SK-N-SH (cell line): Measurements from ENCODE around the gene CDH13. TPM values are rescaled to one million over a fixed set of nuclear protein-coding genes. Genes with fewer than 3 reads are reported as not detected.

Source experiments
- CTCF ChIA-PET: fragments of 300-600, 350-600 bp; formaldehyde crosslinking; extraction: SDS; loops from one replicate; lab custom pipeline; 2021; lab: Yijun Ruan, JAX
- POLR2A ChIA-PET: fragments of 350-600 bp; sonication (Branson Sonifier 250); formaldehyde crosslinking; extraction: SDS; loops from one replicate; lab custom pipeline; 2020; ENCODE audit warnings: antibody characterized with exemption, inconsistent platforms; lab: Yijun Ruan, JAX
- DNase-seq: peaks from one replicate; pipeline ENCODE4 v3.0.0; 2012
- H2AFZ ChIP-seq: fragments of 200-600 bp; sonication (generic); 2 replicates; pipeline ENCODE4 v1.8.1; 2016; ENCODE audit warnings: antibody characterized with exemption, mild to moderate bottlenecking, low read depth
- H3F3A ChIP-seq: fragments of 200-600 bp; sonication (generic); replicated peaks from 2 replicates; pipeline ENCODE3; 2016; ENCODE audit warnings: antibody characterized with exemption, mild to moderate bottlenecking; ENCODE audit not compliant: insufficient read depth
- H3K27ac ChIP-seq, 2 experiments: fragments of 200-500 bp in 1 of 2; fragments of 200-600 bp in 1 of 2; sonication (Bioruptor generic) in 1 of 2; sonication (generic), shearing (Covaris generic) in 1 of 2; 2 replicates each; pipeline versions ENCODE4 v1.5.1 to v1.6.1; 2014 to 2016; ENCODE audit warnings: low read depth in 2 of 2, inconsistent platforms in 1 of 2, low read length in 1 of 2, mild to moderate bottlenecking in 1 of 2, mixed read lengths in 1 of 2
- H3K27me3 ChIP-seq: fragments of 200-600 bp; sonication (generic), shearing (Covaris generic); 2 replicates; pipeline ENCODE4 v1.6.1; 2016; ENCODE audit warnings: mixed run types; ENCODE audit not compliant: insufficient read depth
- H3K36me3 ChIP-seq, 2 experiments: fragments of 200-500 bp in 1 of 2; fragments of 200-600 bp in 1 of 2; sonication (Bioruptor generic) in 1 of 2; sonication (generic) in 1 of 2; replicated peaks in 1 of 2; 2 replicates each; pipeline versions ENCODE3 to v1.5.1; 2014 to 2016; ENCODE audit warnings: low read length in 1 of 2, mild to moderate bottlenecking in 1 of 2; ENCODE audit not compliant: insufficient read depth in 2 of 2, control insufficient read depth in 1 of 2
- H3K4me1 ChIP-seq, 2 experiments: fragments of 200-500 bp in 1 of 2; fragments of 200-600 bp in 1 of 2; sonication (Bioruptor generic) in 1 of 2; sonication (generic), shearing (Covaris generic) in 1 of 2; 2 replicates each; pipeline versions ENCODE4 v1.5.1 to v1.6.1; 2014 to 2016; ENCODE audit warnings: low read depth in 1 of 2, low read length in 1 of 2, mixed run types in 1 of 2; ENCODE audit not compliant: insufficient read depth in 2 of 2, control insufficient read depth in 1 of 2
- H3K4me2 ChIP-seq: fragments of 200-600 bp; sonication (generic), shearing (Covaris generic); 2 replicates; pipeline ENCODE4 v1.6.1; 2017; ENCODE audit warnings: mixed run types
- H3K4me3 ChIP-seq, 2 experiments: fragments of 200-500 bp in 1 of 2; fragments of 200-600 bp in 1 of 2; sonication (Bioruptor generic) in 1 of 2; sonication (generic), shearing (Covaris generic) in 1 of 2; 2 replicates each; pipeline versions ENCODE4 v1.5.1 to v1.8.1; 2014 to 2016; ENCODE audit warnings: low read depth in 2 of 2, inconsistent platforms in 1 of 2, low read length in 1 of 2, mild to moderate bottlenecking in 1 of 2, mixed read lengths in 1 of 2, moderate library complexity in 1 of 2
- H3K79me2 ChIP-seq: fragments of 200-600 bp; sonication (generic); 2 replicates; pipeline ENCODE4 v1.8.1; 2017; ENCODE audit warnings: mild to moderate bottlenecking; ENCODE audit not compliant: insufficient read depth
- H3K9ac ChIP-seq: fragments of 200-600 bp; sonication (generic); 2 replicates; pipeline ENCODE4 v1.6.1; 2017; ENCODE audit warnings: mixed run types
- H3K9me2 ChIP-seq: fragments of 200-600 bp; sonication (generic); 2 replicates; pipeline ENCODE4 v1.6.1; 2017; ENCODE audit warnings: mixed run types
- H3K9me3 ChIP-seq: fragments of 200-600 bp; sonication (generic); 2 replicates; pipeline ENCODE4 v1.6.1; 2017; ENCODE audit warnings: mixed run types, mild to moderate bottlenecking, moderate library complexity
- H4K20me1 ChIP-seq: fragments of 200-600 bp; sonication (generic); 2 replicates; pipeline ENCODE4 v1.6.1; 2017; ENCODE audit warnings: mild to moderate bottlenecking, mixed run types; ENCODE audit not compliant: insufficient read depth
- EP300 ChIP-seq, 2 experiments: IDR thresholded peaks; 2 replicates each; pipeline versions ENCODE4 v1.4.0 to v1.6.1; 2012; ENCODE audit warnings: borderline replicate concordance in 1 of 2, low read depth in 1 of 2, low read length in 1 of 2
- FOXM1 ChIP-seq: IDR thresholded peaks from 2 replicates; pipeline ENCODE4 v1.4.0; 2012; ENCODE audit warnings: low read depth, mild to moderate bottlenecking
- GABPA ChIP-seq: IDR thresholded peaks from 2 replicates; pipeline ENCODE4 v1.4.0; 2012; ENCODE audit warnings: low read depth, mild to moderate bottlenecking
- MEF2A ChIP-seq: IDR thresholded peaks from 2 replicates; pipeline ENCODE4 v1.4.0; 2012; ENCODE audit warnings: low read depth, borderline replicate concordance
- RCOR1 ChIP-seq: fragments of 150-350 bp; IDR thresholded peaks from 2 replicates; pipeline ENCODE4 v1.6.1; 2017; ENCODE audit warnings: antibody characterized with exemption, low read length
- TCF12 ChIP-seq: IDR thresholded peaks from 2 replicates; pipeline ENCODE4 v1.4.0; 2012
- TEAD4 ChIP-seq: IDR thresholded peaks from 2 replicates; pipeline ENCODE4 v1.4.0; 2012; ENCODE audit warnings: mild to moderate bottlenecking, borderline replicate concordance; ENCODE audit not compliant: insufficient read depth
- WGBS: methylation state at CpG from one replicate; pipeline ENCODE4 v1.1.6; 2017; ENCODE audit warnings: low lambda C conversion rate; 5-methylcytosine and 5-hydroxymethylcytosine counted together
- polyA plus RNA-seq, 3 experiments: library from polyadenylated mRNA; depleted of rRNA; stranded (reverse); fragments of >200 nt; gene quantifications; 2 replicates each; pipeline ENCODE4 v1.2.3, GENCODE V29; 2012
- TF ChIP-seq, protein P1 (sequence below): IDR thresholded peaks from 2 replicates; pipeline ENCODE4 v1.4.0; 2012; ENCODE audit warnings: low read depth

CDH13 gene
- polyA plus RNA-seq, 1 of the 3 experiments (the other 2 are of a cell fraction), result 93.0 TPM

DNA sequence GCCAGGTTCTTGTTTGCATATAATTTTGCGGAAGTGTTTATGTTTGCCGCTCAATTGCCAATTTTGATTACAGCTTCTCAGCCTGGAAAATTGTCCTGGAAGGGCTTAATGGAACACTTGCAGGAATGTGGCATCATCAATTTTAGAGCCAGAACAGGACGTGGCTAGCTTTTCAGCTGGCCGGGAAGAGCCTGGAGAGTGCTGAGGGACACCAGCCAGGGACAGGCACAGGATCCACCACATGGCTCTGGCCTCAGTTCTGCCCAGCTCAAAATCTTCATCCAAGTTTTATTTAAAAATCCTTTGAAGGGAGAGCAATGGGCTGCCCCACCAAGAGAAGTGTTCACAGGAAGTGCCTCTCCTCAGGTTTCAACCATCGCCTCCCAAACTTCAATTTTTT lies 893.8 kb downstream of the CDH13 start:
- ChIA-PET CTCF (no interaction called here), POLR2A (no interaction called here)
- H3K4me2 ChIP-seq, result no peak overlapping the region
- 53% methylated on average over 5 of the region's 5 CpGs for WGBS
- H3K9ac ChIP-seq, result no peak overlapping the region
- H3K9me3 ChIP-seq, result no peaks in the 10 kb centered on the region
- H4K20me1 ChIP-seq, result no peaks in the 10 kb centered on the region
- no peak for TF ChIP-seq MEF2A
- no peak for TF ChIP-seq TEAD4
- TF ChIP-seq GABPA, result no peak
- TF ChIP-seq, all 33 proteins: peak for 0
- H3K79me2 ChIP-seq, result no peaks in the 10 kb centered on the region
- no peak overlapping the region for H3K4me3 ChIP-seq
- no peaks in the 10 kb centered on the region for H3F3A ChIP-seq
- no peaks in the 10 kb centered on the region for H3K4me1 ChIP-seq
- H3K36me3 ChIP-seq, result no peaks in the 10 kb centered on the region
- H2AFZ ChIP-seq, result no peak overlapping the region
- H3K27ac ChIP-seq, result no peak overlapping the region
- no peak for DNase-seq
- H3K9me2 ChIP-seq, result no peaks in the 10 kb centered on the region
- H3K27me3 ChIP-seq, result no peaks in the 10 kb centered on the region

DNA sequence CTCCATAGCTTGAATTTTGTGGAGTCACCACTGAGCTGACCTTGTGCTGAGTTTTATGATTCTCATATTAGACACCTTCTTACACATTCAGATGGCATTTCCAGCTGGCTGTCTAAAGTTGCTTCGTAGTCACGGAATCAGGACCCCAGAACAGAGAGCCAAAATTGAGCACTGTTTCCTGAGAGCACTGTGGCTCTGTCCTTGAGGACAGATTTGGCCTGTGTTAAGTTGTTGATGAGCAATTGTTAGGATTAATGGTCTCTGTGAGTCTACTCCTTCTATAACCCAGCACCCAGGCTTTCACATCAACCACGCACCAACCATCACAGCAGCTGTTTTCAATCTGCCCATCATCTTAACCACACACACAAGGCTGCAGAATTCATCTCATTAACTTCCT lies 903.5 kb downstream of the CDH13 start:
- Histone ChIP-seq H3K36me3 (no peaks in the 10 kb centered on the region), H2AFZ (no peak overlapping the region), H3K27me3 (no peaks in the 10 kb centered on the region), H4K20me1 (no peaks in the 10 kb centered on the region), H3K9ac (no peak overlapping the region), H3K4me2 (0 out of 2 replicates have a peak overlapping the region, but pooled peaks have one; percentile 5), H3K9me2 (no peaks in the 10 kb centered on the region), H3K27ac (peak overlapping the region in 1 of 2 experiments; percentile 32; a peak in 2 of 4 replicates), H3K9me3 (no peaks in the 10 kb centered on the region), H3K4me1 (peaks cover 0 to 6% of the 10 kb centered on the region in 2 experiments; a peak in 1 of 4 replicates), H3K4me3 (no peak overlapping the region), H3F3A (peaks cover 5% of the 10 kb centered on the region), H3K79me2 (no peaks in the 10 kb centered on the region)
- ChIA-PET POLR2A (no interaction called here), CTCF (no interaction called here)
- no peak for TF ChIP-seq FOXM1
- 0 out of 2 replicates have a peak, but pooled peaks have one; percentile 39 for TF ChIP-seq TCF12
- 8% methylated on average over 3 of the region's 3 CpGs for WGBS
- DNase-seq, result no peak

DNA sequence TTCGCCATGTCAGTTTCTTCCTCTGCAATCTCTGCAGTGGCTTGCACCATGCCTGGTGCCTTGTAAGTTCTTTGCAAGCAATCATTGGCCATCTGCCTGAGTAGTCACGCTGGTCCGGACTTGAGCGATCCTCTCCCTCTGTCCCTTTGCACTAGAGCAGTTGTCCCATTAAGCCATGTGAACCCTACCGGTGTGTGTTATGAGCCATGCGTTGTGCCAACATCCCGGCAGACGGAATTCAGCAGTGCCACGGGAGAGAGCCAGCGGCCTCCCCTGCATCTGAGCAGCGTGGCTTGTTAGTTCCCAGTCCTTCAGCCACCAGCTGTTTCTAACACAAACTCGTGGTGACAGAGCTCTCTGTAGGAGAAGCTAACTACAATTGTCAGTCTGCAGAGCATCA lies 905.9 kb downstream of the CDH13 start:
- CTCF ChIA-PET, result interaction anchor here (1.0 kb wide), 1 partner anchor 11 kb away, joined by 3 read pairs; no protein-coding TSS in a partner anchor
- H3K27ac ChIP-seq, result peak overlapping the region in 1 of 2 experiments; percentile 58; a peak in 2 of 4 replicates

More for the DNA sequence above, 905.9 kb downstream of the CDH13 start:
- no peak overlapping the region for H3K4me3 ChIP-seq
- 0 out of 2 replicates have a peak overlapping the region, but pooled peaks have one; percentile 54 for H2AFZ ChIP-seq
- no peak for DNase-seq
- no peaks in the 10 kb centered on the region for H3K9me2 ChIP-seq
- TF ChIP-seq RCOR1 (no peak), EP300 (IDR thresholded peaks at IDR 0.05; ENCODE audit: borderline replicate concordance in 1 of 2, low read depth in 1 of 2, low read length in 1 of 2) (no peak), GABPA (no peak)
- TF ChIP-seq, protein P1, sequence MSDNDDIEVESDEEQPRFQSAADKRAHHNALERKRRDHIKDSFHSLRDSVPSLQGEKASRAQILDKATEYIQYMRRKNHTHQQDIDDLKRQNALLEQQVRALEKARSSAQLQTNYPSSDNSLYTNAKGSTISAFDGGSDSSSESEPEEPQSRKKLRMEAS, result no peak
- H3K4me2 ChIP-seq, result peak overlapping the region; percentile 68
- no peaks in the 10 kb centered on the region for H3K27me3 ChIP-seq
- no peaks in the 10 kb centered on the region for H3K9me3 ChIP-seq
- H3K36me3 ChIP-seq, result no peaks in the 10 kb centered on the region
- 46% methylated on average over 9 of the region's 12 CpGs for WGBS
- H3K4me1 ChIP-seq, result peaks cover 0 to 6% of the 10 kb centered on the region in 2 experiments; a peak in 1 of 4 replicates
- no peaks in the 10 kb centered on the region for H3K79me2 ChIP-seq
- peaks cover 8% of the 10 kb centered on the region for H3F3A ChIP-seq
- no peak overlapping the region for H3K9ac ChIP-seq
- no peaks in the 10 kb centered on the region for H4K20me1 ChIP-seq
- POLR2A ChIA-PET, result no interaction called here
